ENCODE results near the gene FBXO21.

Gene FBXO21

GRCh38 chr12:117234441-117234840 lies 44.2 kb upstream of the FBXO21 start:
- no peak overlapping the region for H2AFZ ChIP-seq (ENCODE audit: low read length)

GRCh38 chr12:117231750-117232149 lies 41.5 kb upstream of the FBXO21 start:
- H3K79me2 ChIP-seq (ENCODE audit: low read length): no peaks in the 10 kb centered on the region
- no peaks in the 10 kb centered on the region for H3K36me3 ChIP-seq (replicated peaks; ENCODE audit: insufficient read depth, low read length)
- no peaks in the 10 kb centered on the region for H3K9me3 ChIP-seq (replicated peaks; ENCODE audit: insufficient read depth, low read length)
- H3F3A ChIP-seq (ENCODE audit: insufficient read depth, low read length): no peaks in the 10 kb centered on the region
- no peaks in the 10 kb centered on the region for H3K9me2 ChIP-seq (replicated peaks; ENCODE audit: insufficient read depth, low read length)
- DNase-seq: no peak
- H3K27ac ChIP-seq (ENCODE audit: low read length): no peak overlapping the region
- no peaks in the 10 kb centered on the region for H3K4me1 ChIP-seq (ENCODE audit: low read length)
- no peak overlapping the region for H3K4me2 ChIP-seq (ENCODE audit: low read depth, low read length)
- no peak overlapping the region for H2AFZ ChIP-seq (ENCODE audit: low read length)
- TF ChIP-seq EZH2phosphoT487 (IDR thresholded peaks at IDR 0.05; ENCODE audit: low read length) (no peak), EZH2 (optimal IDR thresholded peaks at IDR 0.05; ENCODE audit: low read depth, low read length) (no peak), CTCF (IDR thresholded peaks at IDR 0.05; ENCODE audit: low read length) (no peak)
- H4K20me1 ChIP-seq (ENCODE audit: insufficient read depth, low read length): no peaks in the 10 kb centered on the region
- H3K4me3 ChIP-seq (ENCODE audit: low read length): no peak overlapping the region
- H3K9ac ChIP-seq (ENCODE audit: low read length): no peak overlapping the region
- no peaks in the 10 kb centered on the region for H3K27me3 ChIP-seq (replicated peaks; ENCODE audit: insufficient read depth, low read length)

More at GRCh38 chr12:117234441-117234840, 44.2 kb upstream of the FBXO21 start:
- H3K79me2 ChIP-seq (ENCODE audit: low read length): no peaks in the 10 kb centered on the region
- no peak for DNase-seq
- no peak overlapping the region for H3K4me3 ChIP-seq (ENCODE audit: low read length)
- no peaks in the 10 kb centered on the region for H3K4me1 ChIP-seq (ENCODE audit: low read length)
- no peak overlapping the region for H3K4me2 ChIP-seq (ENCODE audit: low read depth, low read length)
- H3K9me2 ChIP-seq (replicated peaks; ENCODE audit: insufficient read depth, low read length): no peaks in the 10 kb centered on the region
- no peak overlapping the region for H3K27ac ChIP-seq (ENCODE audit: low read length)
- H3K9ac ChIP-seq (ENCODE audit: low read length): no peak overlapping the region
- H3K36me3 ChIP-seq (replicated peaks; ENCODE audit: insufficient read depth, low read length): no peaks in the 10 kb centered on the region
- TF ChIP-seq EZH2 (optimal IDR thresholded peaks at IDR 0.05; ENCODE audit: low read depth, low read length): no peak
- TF ChIP-seq CTCF (IDR thresholded peaks at IDR 0.05; ENCODE audit: low read length): no peak
- TF ChIP-seq EZH2phosphoT487 (IDR thresholded peaks at IDR 0.05; ENCODE audit: low read length): no peak
- H3K27me3 ChIP-seq (replicated peaks; ENCODE audit: insufficient read depth, low read length): no peaks in the 10 kb centered on the region
- H4K20me1 ChIP-seq (ENCODE audit: insufficient read depth, low read length): no peaks in the 10 kb centered on the region
- H3F3A ChIP-seq (ENCODE audit: insufficient read depth, low read length): no peaks in the 10 kb centered on the region
- no peaks in the 10 kb centered on the region for H3K9me3 ChIP-seq (replicated peaks; ENCODE audit: insufficient read depth, low read length)

GRCh38 chr12:117228239-117228638 lies 38.0 kb upstream of the FBXO21 start:
- H4K20me1 ChIP-seq (ENCODE audit: insufficient read depth, low read length): no peaks in the 10 kb centered on the region
- no peak overlapping the region for H2AFZ ChIP-seq (ENCODE audit: low read length)
- no peaks in the 10 kb centered on the region for H3F3A ChIP-seq (ENCODE audit: insufficient read depth, low read length)
- H3K27me3 ChIP-seq (replicated peaks; ENCODE audit: insufficient read depth, low read length): peaks cover 4% of the 10 kb centered on the region; the same call in 1 of the 2 replicates
- H3K4me2 ChIP-seq (ENCODE audit: low read depth, low read length): no peak overlapping the region
- H3K4me3 ChIP-seq (ENCODE audit: low read length): no peak overlapping the region
- H3K36me3 ChIP-seq (replicated peaks; ENCODE audit: insufficient read depth, low read length): no peaks in the 10 kb centered on the region
- no peaks in the 10 kb centered on the region for H3K79me2 ChIP-seq (ENCODE audit: low read length)
- H3K27ac ChIP-seq (ENCODE audit: low read length): no peak overlapping the region
- H3K9ac ChIP-seq (ENCODE audit: low read length): no peak overlapping the region
- no peak for TF ChIP-seq EZH2phosphoT487 (IDR thresholded peaks at IDR 0.05; ENCODE audit: low read length)
- H3K9me2 ChIP-seq (replicated peaks; ENCODE audit: insufficient read depth, low read length): no peaks in the 10 kb centered on the region
- no peaks in the 10 kb centered on the region for H3K4me1 ChIP-seq (ENCODE audit: low read length)
- no peaks in the 10 kb centered on the region for H3K9me3 ChIP-seq (replicated peaks; ENCODE audit: insufficient read depth, low read length)
- no peak for DNase-seq

GRCh38 chr12:117227000-117227653 lies 36.9 kb upstream of the FBXO21 start:
- no peak for DNase-seq
- Histone ChIP-seq H3K4me1 (ENCODE audit: low read length) (no peaks in the 10 kb centered on the region), H3F3A (ENCODE audit: insufficient read depth, low read length) (no peaks in the 10 kb centered on the region), H3K36me3 (replicated peaks; ENCODE audit: insufficient read depth, low read length) (no peaks in the 10 kb centered on the region), H3K9me3 (replicated peaks; ENCODE audit: insufficient read depth, low read length) (no peaks in the 10 kb centered on the region), H3K4me3 (ENCODE audit: low read length) (no peak overlapping the region), H3K4me2 (ENCODE audit: low read depth, low read length) (no peak overlapping the region), H3K79me2 (ENCODE audit: low read length) (no peaks in the 10 kb centered on the region), H4K20me1 (ENCODE audit: insufficient read depth, low read length) (no peaks in the 10 kb centered on the region), H3K9me2 (replicated peaks; ENCODE audit: insufficient read depth, low read length) (no peaks in the 10 kb centered on the region), H3K27me3 (replicated peaks; ENCODE audit: insufficient read depth, low read length) (peaks cover 4% of the 10 kb centered on the region; the same call in 1 of the 2 replicates), H2AFZ (ENCODE audit: low read length) (no peak overlapping the region), H3K9ac (ENCODE audit: low read length) (no peak overlapping the region), H3K27ac (ENCODE audit: low read length) (no peak overlapping the region)
- TF ChIP-seq EZH2 (optimal IDR thresholded peaks at IDR 0.05; ENCODE audit: low read depth, low read length): no peak
- no peak for TF ChIP-seq EZH2phosphoT487 (IDR thresholded peaks at IDR 0.05; ENCODE audit: low read length)
- TF ChIP-seq CTCF (IDR thresholded peaks at IDR 0.05; ENCODE audit: low read length): no peak

Data from MM.1S (cell line).